ENCODE results near the gene ZNF740.
"Not testable (repeated sequence)": the region's sequence is repeated elsewhere in the genome, so short reads cannot be mapped to it uniquely, and the experiment has no call there.

Gene ZNF740

GRCh38 chr12:53196486-53196885 lies 16.0 kb downstream of the ZNF740 start:
- no peak for DNase-seq

- DNase-seq: no peak
Observed at GRCh38 chr12:53197011-53197640, 16.6 kb downstream of the ZNF740 start.

GRCh38 chr12:53198486-53199110 lies 18.1 kb downstream of the ZNF740 start:
- no peak for DNase-seq

- DNase-seq: no peak
Observed at GRCh38 chr12:53199700-53200099, 19.2 kb downstream of the ZNF740 start.

- DNase-seq: no peak
Observed at GRCh38 chr12:53200107-53200457, 19.6 kb downstream of the ZNF740 start.

GRCh38 chr12:53200458-53201176 lies 20.1 kb downstream of the ZNF740 start:
- DNase-seq: no peak

GRCh38 chr12:53201177-53201541 lies 20.6 kb downstream of the ZNF740 start:
- DNase-seq: no peak

- no peak for DNase-seq
Observed at GRCh38 chr12:53201639-53202038, 21.1 kb downstream of the ZNF740 start.

- not testable (repeated sequence) for DNase-seq
Observed at GRCh38 chr12:53202316-53202715, 21.8 kb downstream of the ZNF740 start.

- DNase-seq: no peak
Observed at GRCh38 chr12:53204351-53204750, 23.8 kb downstream of the ZNF740 start.

GRCh38 chr12:53205747-53206419 lies 25.4 kb downstream of the ZNF740 start:
- DNase-seq: no peak

GRCh38 chr12:53207042-53207441 lies 26.5 kb downstream of the ZNF740 start, which contains the start of gene ITGB7:
ITGB7 (minus strand) TSS chr12:53207251; CDS start chr12:53200443, 6,808 bp downstream.
- no peak for DNase-seq

- DNase-seq: no peak
Observed at GRCh38 chr12:53208435-53208834, 27.9 kb downstream of the ZNF740 start.

- no peak for DNase-seq
Observed at GRCh38 chr12:53208877-53209463, 28.4 kb downstream of the ZNF740 start.

GRCh38 chr12:53210843-53211242 lies 30.3 kb downstream of the ZNF740 start:
- DNase-seq: no peak

GRCh38 chr12:53211476-53212381 lies 31.2 kb downstream of the ZNF740 start:
- DNase-seq: no peak

GRCh38 chr12:53212931-53213330 lies 32.4 kb downstream of the ZNF740 start:
- DNase-seq: no peak

GRCh38 chr12:53213348-53213747 lies 32.8 kb downstream of the ZNF740 start:
- no peak for DNase-seq

- DNase-seq: no peak
Observed at GRCh38 chr12:53214221-53214620, 33.7 kb downstream of the ZNF740 start.

- DNase-seq: no peak
Observed at GRCh38 chr12:53214687-53215455, 34.3 kb downstream of the ZNF740 start.

- no peak for DNase-seq
Observed at GRCh38 chr12:53215497-53215896, 35.0 kb downstream of the ZNF740 start.

Measured in NCI-H1417 treated with DMSO at 0.1 percent for 48 hours (cell line).